H1 (cell line): Measurements from ENCODE around the gene GDPD3. TPM values are rescaled to one million over a fixed set of nuclear protein-coding genes. Genes with fewer than 3 reads are reported as not detected.

Experiments used
- BRCA1 ChIP-seq: IDR thresholded peaks from 2 replicates; pipeline ENCODE4 v1.6.1; 2012; ENCODE audit warnings: low read depth, low read length, improper control_type of control experiment
- CBX8 ChIP-seq: fragments of 300-800, 300-1000 bp; sonication (generic); IDR thresholded peaks from 2 replicates; pipeline ENCODE4 v1.7.1; 2016; ENCODE audit warnings: low read depth, low read length, borderline replicate concordance
- CTCF ChIP-seq, 3 experiments: IDR thresholded peaks; 1 replicate in 2 of 3; 2 replicates in 1 of 3; pipeline versions ENCODE4 v1.5.1 to v1.6.1; 2011; ENCODE audit warnings: low read length in 3 of 3, mild to moderate bottlenecking in 3 of 3, inconsistent platforms in 2 of 3, low read depth in 1 of 3, moderate library complexity in 1 of 3; ENCODE audit not compliant: insufficient read depth in 1 of 3; ENCODE audit errors: control extremely low read depth in 1 of 3
- EGR1 ChIP-seq: IDR thresholded peaks from 2 replicates; pipeline ENCODE4 v1.6.1; 2011; ENCODE audit warnings: low read depth, low read length, borderline replicate concordance
- EP300 ChIP-seq, 2 experiments: IDR thresholded peaks; 1 replicate in 1 of 2; 2 replicates in 1 of 2; pipeline ENCODE4 v1.6.1; 2011 to 2012; ENCODE audit warnings: low read depth in 2 of 2, low read length in 2 of 2, mild to moderate bottlenecking in 2 of 2, borderline replicate concordance in 1 of 2, inconsistent platforms in 1 of 2, moderate library complexity in 1 of 2
- GTF2F1 ChIP-seq: IDR thresholded peaks from 2 replicates; pipeline ENCODE4 v1.6.1; 2012; ENCODE audit warnings: low read depth, low read length, improper control_type of control experiment, borderline replicate concordance
- HDAC2 ChIP-seq, 2 experiments: fragments of 300-600 bp in 1 of 2; sonication (generic) in 1 of 2; IDR thresholded peaks; 2 replicates each; pipeline ENCODE4 v1.6.1; 2011 to 2012; ENCODE audit warnings: low read depth in 2 of 2, low read length in 2 of 2, mild to moderate bottlenecking in 2 of 2, moderate library complexity in 2 of 2, borderline replicate concordance in 1 of 2, inconsistent platforms in 1 of 2
- JUND ChIP-seq: IDR thresholded peaks from 2 replicates; pipeline ENCODE4 v1.6.1; 2011; ENCODE audit warnings: mild to moderate bottlenecking, improper control_type of control experiment, low read length
- KDM4A ChIP-seq: IDR thresholded peaks from one replicate; pipeline ENCODE4 v1.7.1; 2012; ENCODE audit warnings: low read depth, mild to moderate bottlenecking, moderate library complexity, low read length, inconsistent platforms; ENCODE audit not compliant: severe bottlenecking
- MAFK ChIP-seq: IDR thresholded peaks from 2 replicates; pipeline ENCODE4 v1.6.1; 2012; ENCODE audit warnings: low read depth, mild to moderate bottlenecking, improper control_type of control experiment, low read length
- MAX ChIP-seq: IDR thresholded peaks from 2 replicates; pipeline ENCODE4 v1.6.1; 2012; ENCODE audit warnings: inconsistent platforms
- NANOG ChIP-seq: IDR thresholded peaks from 2 replicates; pipeline ENCODE4 v1.6.1; 2011; ENCODE audit warnings: low read length, low read depth, mild to moderate bottlenecking, inconsistent platforms; ENCODE audit not compliant: insufficient read depth, poor library complexity, severe bottlenecking
- POLR2A ChIP-seq, 2 experiments: IDR thresholded peaks; 1 replicate in 1 of 2; 2 replicates in 1 of 2; pipeline ENCODE4 v1.6.1; 2011; ENCODE audit warnings: low read depth in 2 of 2, low read length in 2 of 2, mild to moderate bottlenecking in 2 of 2; ENCODE audit errors: control extremely low read depth in 1 of 2
- POLR2AphosphoS5 ChIP-seq: IDR thresholded peaks from 2 replicates; pipeline ENCODE4 v1.6.1; 2011; ENCODE audit warnings: low read depth, low read length
- POU5F1 ChIP-seq: IDR thresholded peaks from 2 replicates; pipeline ENCODE4 v1.6.1; 2011; ENCODE audit warnings: low read depth, mild to moderate bottlenecking, low read length, moderate library complexity
- RAD21 ChIP-seq, 2 experiments: IDR thresholded peaks in 1 of 2; conservative IDR thresholded peaks in 1 of 2; 2 replicates each; pipeline ENCODE4 v1.6.1; 2011; ENCODE audit warnings: low read depth in 2 of 2, low read length in 2 of 2, improper control_type of control experiment in 1 of 2, inconsistent platforms in 1 of 2, mild to moderate bottlenecking in 1 of 2, moderate library complexity in 1 of 2
- RBBP5 ChIP-seq: IDR thresholded peaks from 2 replicates; pipeline ENCODE4 v1.7.1; 2012; ENCODE audit warnings: low read depth, mild to moderate bottlenecking, inconsistent platforms, low read length, moderate library complexity, borderline replicate concordance
- TCF12 ChIP-seq: IDR thresholded peaks from 2 replicates; pipeline ENCODE4 v1.6.1; 2011; ENCODE audit warnings: low read depth, mild to moderate bottlenecking, low read length
- polyA plus RNA-seq, 7 experiments: library from polyadenylated mRNA; depleted of rRNA in 3 of 7; stranded (reverse) in 5 of 7; unstranded in 2 of 7; fragments of >200 nt in 5 of 7; fragments of 200-250 nt in 2 of 7; gene quantifications; 1 replicate in 5 of 7; 2 replicates in 1 of 7; 4 replicates in 1 of 7; pipeline versions ENCODE4 v1.2.1 to v1.2.3, GENCODE V29; 2011 to 2013; ENCODE audit warnings: missing spikeins in 2 of 7, mixed read lengths in 2 of 7
- total RNA-seq: library from RNA; stranded (reverse); fragmentation: NEBNext Ultra II Directional; extraction: Animal tissue kit (Norgen Biotek cat#: 25700); gene quantifications from 2 replicates; pipeline ENCODE4 v1.2.1, GENCODE V29; 2021
- TF ChIP-seq, protein P1 (sequence below): IDR thresholded peaks from 2 replicates; pipeline ENCODE4 v1.6.1; 2011; ENCODE audit warnings: low read length, improper control_type of control experiment

Gene GDPD3
- total and polyA plus RNA-seq, 2 of the 8 experiments (the other 6 are each of a cell fraction or from before 2014, with no cell fraction given): 0.20 TPM; not detected in 1

GRCh38 chr16:30092373-30093010 is 20.8 kb downstream of the GDPD3 start (continued):
- no peak for TF ChIP-seq JUND
- TF ChIP-seq RAD21 (IDR thresholded peaks at IDR 0.05 in 1 of 2, conservative IDR thresholded peaks at IDR 0.05 in 1 of 2; ENCODE audit: low read depth in 2 of 2, low read length in 2 of 2): peak; percentile 40 to 56; a peak in 3 of 4 replicates
- TF ChIP-seq BRCA1: no peak
- peak; percentile 76 to 96 (median 90) for TF ChIP-seq CTCF (IDR thresholded peaks at IDR 0.05; ENCODE audit: control extremely low read depth in 1 of 3, insufficient read depth in 1 of 3, low read depth in 1 of 3, low read length in 3 of 3)
- no peak for TF ChIP-seq EP300 (IDR thresholded peaks at IDR 0.05; ENCODE audit: borderline replicate concordance in 1 of 2, low read depth in 2 of 2, low read length in 2 of 2)
- no peak for TF ChIP-seq RBBP5
- peak; percentile 58; the same call in 1 of the 2 replicates for TF ChIP-seq POLR2AphosphoS5
- TF ChIP-seq MAFK: no peak
- peak; percentile 95 for TF ChIP-seq MAX
- TF ChIP-seq, protein P1, sequence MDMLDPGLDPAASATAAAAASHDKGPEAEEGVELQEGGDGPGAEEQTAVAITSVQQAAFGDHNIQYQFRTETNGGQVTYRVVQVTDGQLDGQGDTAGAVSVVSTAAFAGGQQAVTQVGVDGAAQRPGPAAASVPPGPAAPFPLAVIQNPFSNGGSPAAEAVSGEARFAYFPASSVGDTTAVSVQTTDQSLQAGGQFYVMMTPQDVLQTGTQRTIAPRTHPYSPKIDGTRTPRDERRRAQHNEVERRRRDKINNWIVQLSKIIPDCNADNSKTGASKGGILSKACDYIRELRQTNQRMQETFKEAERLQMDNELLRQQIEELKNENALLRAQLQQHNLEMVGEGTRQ: peak; percentile 44; the same call in 1 of the 2 replicates
- no peak for TF ChIP-seq CBX8
- no peak for TF ChIP-seq KDM4A
- no peak for TF ChIP-seq TCF12
- no peak; the same call in 1 of the 2 replicates for TF ChIP-seq GTF2F1
- TF ChIP-seq EGR1: peak; percentile 44; the same call in 1 of the 2 replicates
- TF ChIP-seq NANOG: peak; percentile 40
- TF ChIP-seq POLR2A (IDR thresholded peaks at IDR 0.05; ENCODE audit: control extremely low read depth in 1 of 2, low read depth in 2 of 2, low read length in 2 of 2): peak in 1 of 2 experiments; percentile 59; a peak in 1 of 3 replicates
- peak in 1 of 2 experiments; percentile 93; a peak in 1 of 4 replicates for TF ChIP-seq HDAC2 (IDR thresholded peaks at IDR 0.05; ENCODE audit: borderline replicate concordance in 1 of 2, low read depth in 2 of 2, low read length in 2 of 2)
- TF ChIP-seq POU5F1: no peak
